ENCODE data around the gene KIRREL1.

Gene KIRREL1

DNA sequence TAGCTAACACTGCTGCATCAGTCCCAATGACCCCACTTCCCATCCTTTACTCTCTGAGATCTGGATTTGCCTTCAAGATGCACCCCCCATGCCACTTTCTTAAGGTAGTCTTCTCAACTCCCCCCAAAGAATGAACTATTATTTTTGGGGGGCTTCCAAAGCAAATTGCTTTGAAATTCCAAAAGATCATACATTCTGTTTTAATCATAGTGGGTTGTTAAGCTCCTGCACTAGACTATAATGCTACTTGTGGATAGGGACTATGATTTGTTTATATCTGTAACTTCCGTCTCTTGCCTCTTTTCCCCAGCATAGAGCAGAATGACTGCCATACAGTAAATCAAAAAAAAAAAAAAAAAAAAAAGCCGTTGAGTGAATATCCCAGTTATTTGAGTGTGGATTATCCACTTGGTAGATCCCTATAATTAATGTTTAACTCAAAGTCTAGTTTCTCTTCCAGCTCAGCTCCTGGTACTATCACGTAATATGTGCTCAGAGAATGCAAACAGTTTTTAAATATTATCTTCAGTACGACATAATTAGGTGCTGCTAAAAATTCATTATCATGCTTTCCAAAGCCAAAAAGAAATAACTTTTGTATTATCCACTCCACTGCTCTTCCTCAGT, 26.9 kb downstream of the KIRREL1 start:
- Histone ChIP-seq H3K9ac (ENCODE audit: low read length in 2 of 2) (no peak overlapping the region), H3K27me3 (ENCODE audit: control insufficient read depth in 1 of 2, insufficient read depth in 2 of 2, low read length in 2 of 2) (no peaks in the 10 kb centered on the region), H3K9me3 (ENCODE audit: control insufficient read depth in 2 of 2, low read length in 2 of 2) (no peaks in the 10 kb centered on the region), H3K4me3 (ENCODE audit: low read length in 2 of 2) (no peak overlapping the region), H3K4me1 (ENCODE audit: control insufficient read depth, insufficient read depth, low read length) (peaks cover 56% of the 10 kb centered on the region), H3K27ac (ENCODE audit: low read length) (peak overlapping the region; percentile 70), H3K36me3 (ENCODE audit: control insufficient read depth in 2 of 2, insufficient read depth in 2 of 2, low read length in 2 of 2) (no peaks in the 10 kb centered on the region)

DNA sequence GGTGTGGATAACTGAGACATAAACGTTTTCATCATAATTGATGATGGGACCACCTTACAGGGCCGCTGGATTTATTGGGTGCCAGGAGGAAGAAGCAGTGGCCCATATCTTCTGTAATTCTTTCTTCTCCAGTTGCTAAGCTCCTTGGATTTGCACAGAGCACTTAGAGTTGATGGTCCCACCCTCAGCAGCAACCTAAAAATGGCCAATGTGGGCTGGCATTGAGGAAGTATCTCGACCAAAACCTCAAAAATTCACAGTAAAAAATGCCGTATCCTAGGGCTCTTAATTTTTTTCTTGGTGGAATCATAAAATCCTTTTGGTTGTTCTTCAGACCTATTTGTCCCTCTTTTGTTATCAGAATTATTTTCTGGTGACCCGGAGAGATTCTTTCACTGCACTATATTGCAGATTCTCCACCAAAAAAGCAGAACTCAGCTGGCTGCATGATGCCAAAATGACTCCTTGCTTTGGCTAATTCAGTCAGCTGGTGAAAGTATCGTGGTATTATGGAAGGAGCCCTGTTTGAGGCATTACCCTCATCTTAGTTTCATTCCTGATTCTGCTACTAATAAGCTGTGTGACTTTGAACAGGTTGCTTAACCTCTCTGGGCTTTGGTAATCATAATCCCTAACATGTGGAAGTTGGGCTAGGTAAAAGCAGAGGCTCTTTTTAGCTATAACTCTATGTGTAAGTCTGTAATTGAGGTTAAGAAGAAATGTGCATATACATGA, 27.6 kb downstream of the KIRREL1 start:
- Histone ChIP-seq H3K27ac (ENCODE audit: low read length) (no peak overlapping the region), H3K9ac (ENCODE audit: low read length in 2 of 2) (peak overlapping the region in 1 of 2 donors; percentile 13), H3K27me3 (ENCODE audit: control insufficient read depth in 1 of 2, insufficient read depth in 2 of 2, low read length in 2 of 2) (no peaks in the 10 kb centered on the region), H3K4me3 (ENCODE audit: low read length in 2 of 2) (no peak overlapping the region), H3K4me1 (ENCODE audit: control insufficient read depth, insufficient read depth, low read length) (peaks cover 61% of the 10 kb centered on the region), H3K9me3 (ENCODE audit: control insufficient read depth in 2 of 2, low read length in 2 of 2) (no peaks in the 10 kb centered on the region), H3K36me3 (ENCODE audit: control insufficient read depth in 2 of 2, insufficient read depth in 2 of 2, low read length in 2 of 2) (no peaks in the 10 kb centered on the region)

DNA sequence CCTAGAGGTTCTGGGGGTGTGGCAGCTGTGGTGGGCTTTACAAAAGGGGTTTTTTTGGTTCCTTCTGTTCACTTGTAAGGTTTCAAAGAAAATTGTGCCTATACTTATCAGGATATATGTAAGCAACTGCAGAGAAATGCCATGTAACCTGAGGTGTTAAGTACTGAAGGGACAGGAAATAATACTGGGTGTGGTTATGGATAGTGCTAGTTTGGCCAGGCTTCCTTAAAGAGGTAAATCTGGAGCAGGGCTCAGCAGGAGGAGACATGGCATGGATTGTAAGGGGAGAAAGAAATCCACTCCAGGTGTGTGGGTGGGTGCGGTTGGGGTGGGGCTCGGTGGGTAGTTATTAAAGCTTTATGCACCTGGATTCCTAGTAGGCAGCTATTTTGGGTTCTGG, 28.3 kb downstream of the KIRREL1 start:
- no peak overlapping the region for H3K4me3 ChIP-seq (ENCODE audit: low read length in 2 of 2)
- H3K27me3 ChIP-seq (ENCODE audit: control insufficient read depth in 1 of 2, insufficient read depth in 2 of 2, low read length in 2 of 2), result no peaks in the 10 kb centered on the region
- H3K4me1 ChIP-seq (ENCODE audit: control insufficient read depth, insufficient read depth, low read length), result peaks cover 63% of the 10 kb centered on the region
- H3K36me3 ChIP-seq (ENCODE audit: control insufficient read depth in 2 of 2, insufficient read depth in 2 of 2, low read length in 2 of 2), result no peaks in the 10 kb centered on the region
- H3K9ac ChIP-seq (ENCODE audit: low read length in 2 of 2), result no peak overlapping the region
- no peak overlapping the region for H3K27ac ChIP-seq (ENCODE audit: low read length)
- no peaks in the 10 kb centered on the region for H3K9me3 ChIP-seq (ENCODE audit: control insufficient read depth in 2 of 2, low read length in 2 of 2)

DNA sequence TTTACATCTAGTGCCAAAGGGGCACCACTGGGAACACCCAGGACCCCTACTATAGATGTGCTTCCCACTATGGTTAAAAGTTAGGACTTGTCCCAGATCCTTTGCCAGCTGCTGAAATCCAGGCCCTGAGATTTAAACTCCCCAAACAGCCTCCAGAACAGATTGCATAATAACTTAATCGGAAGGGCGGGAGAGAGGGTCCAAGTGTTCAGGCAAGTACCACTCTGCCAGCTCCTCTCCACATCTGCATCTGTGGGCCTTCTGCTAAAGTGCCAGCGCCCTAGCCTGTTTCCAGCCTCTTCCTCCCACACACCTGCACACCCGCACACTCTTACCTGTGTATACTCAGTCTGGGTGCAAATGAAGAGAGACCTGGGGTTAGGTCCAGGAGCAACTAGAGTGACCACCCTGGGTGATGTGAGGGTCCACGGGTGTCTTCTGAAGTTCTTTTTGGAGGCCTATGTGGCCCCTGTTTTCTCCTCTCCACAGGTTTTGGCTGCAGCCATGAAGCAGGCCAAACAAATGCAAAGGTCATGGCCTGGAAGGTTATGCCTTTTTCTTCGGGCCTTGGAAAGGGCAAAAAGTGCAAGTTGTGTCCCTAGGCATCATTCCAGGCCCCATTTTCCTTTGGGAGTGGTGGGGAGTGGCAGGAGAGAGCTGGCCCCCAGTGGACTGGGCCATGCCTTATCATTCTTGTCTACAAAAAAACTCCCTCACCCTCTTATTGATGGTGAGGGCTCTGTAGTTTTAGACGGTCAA, 29.3 kb downstream of the KIRREL1 start:
- H3K27ac ChIP-seq (ENCODE audit: low read length), result peak overlapping the region; percentile 1
- no peaks in the 10 kb centered on the region for H3K27me3 ChIP-seq (ENCODE audit: control insufficient read depth in 1 of 2, insufficient read depth in 2 of 2, low read length in 2 of 2)
- H3K4me1 ChIP-seq (ENCODE audit: control insufficient read depth, insufficient read depth, low read length), result peaks cover 65% of the 10 kb centered on the region
- peak overlapping the region in 1 of 2 donors; percentile 40 for H3K4me3 ChIP-seq (ENCODE audit: low read length in 2 of 2)
- H3K36me3 ChIP-seq (ENCODE audit: control insufficient read depth in 2 of 2, insufficient read depth in 2 of 2, low read length in 2 of 2), result no peaks in the 10 kb centered on the region
- no peak overlapping the region for H3K9ac ChIP-seq (ENCODE audit: low read length in 2 of 2)
- H3K9me3 ChIP-seq (ENCODE audit: control insufficient read depth in 2 of 2, low read length in 2 of 2), result no peaks in the 10 kb centered on the region

DNA sequence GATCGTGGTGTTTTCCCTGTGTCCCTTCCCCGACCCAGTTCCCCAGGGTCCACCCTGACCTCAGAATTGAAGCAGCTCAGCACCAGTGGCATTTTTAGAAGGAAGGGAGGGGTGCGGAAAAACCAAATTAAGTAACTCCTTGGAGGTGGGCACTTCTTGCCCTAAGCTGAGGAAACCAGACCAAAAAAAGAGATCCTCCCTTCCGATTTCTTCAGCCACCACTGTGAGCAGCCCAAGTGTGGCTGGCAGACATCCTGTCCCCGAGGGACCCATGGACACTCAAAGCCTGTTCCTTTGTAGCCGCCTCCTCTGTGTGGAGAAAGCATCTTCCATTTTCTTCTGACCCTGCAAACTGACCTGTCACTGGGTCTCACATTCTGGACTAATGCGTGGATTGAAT, 31.3 kb downstream of the KIRREL1 start:
- Histone ChIP-seq H3K9ac (ENCODE audit: low read length in 2 of 2) (no peak overlapping the region), H3K4me1 (ENCODE audit: control insufficient read depth, insufficient read depth, low read length) (peaks cover 57% of the 10 kb centered on the region)

DNA sequence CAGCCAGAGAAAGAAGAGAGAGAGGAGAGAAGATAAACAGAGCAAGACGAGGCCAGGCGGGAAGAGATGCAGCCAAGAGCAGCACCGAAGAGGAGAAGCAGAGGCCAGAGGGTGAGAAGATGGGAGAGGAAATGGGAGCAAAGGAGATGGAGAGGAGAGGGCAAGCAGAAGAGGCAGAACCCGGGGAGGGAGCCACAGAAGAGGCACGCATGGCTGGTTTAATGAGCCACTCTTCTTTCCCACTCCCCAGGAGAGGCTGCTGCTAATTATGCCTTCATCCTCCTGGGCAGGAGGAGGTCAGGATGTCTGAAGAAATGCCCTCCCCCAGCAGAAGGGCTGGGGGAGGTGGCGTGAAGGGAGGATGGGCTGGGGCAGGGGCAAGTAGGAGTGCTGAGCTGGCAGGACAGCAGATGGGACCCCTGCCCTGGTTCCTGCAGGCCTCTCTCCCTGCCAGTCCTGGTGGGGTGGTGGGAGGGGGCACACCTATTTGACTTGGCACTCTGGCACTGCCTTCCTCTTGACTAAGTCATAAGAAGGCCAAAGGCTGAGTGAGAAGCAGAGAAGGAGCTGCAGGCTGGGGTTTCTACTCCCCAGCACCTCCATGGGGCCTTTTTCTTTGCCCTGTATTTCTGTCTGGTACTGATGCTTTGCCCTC, 32.3 kb downstream of the KIRREL1 start:
- H3K27me3 ChIP-seq (ENCODE audit: control insufficient read depth in 1 of 2, insufficient read depth in 2 of 2, low read length in 2 of 2), result no peaks in the 10 kb centered on the region
- peaks cover 0 to under 1% of the 10 kb centered on the region in 2 donors for H3K36me3 ChIP-seq (ENCODE audit: control insufficient read depth in 2 of 2, insufficient read depth in 2 of 2, low read length in 2 of 2)
- H3K9ac ChIP-seq (ENCODE audit: low read length in 2 of 2), result no peak overlapping the region
- H3K9me3 ChIP-seq (ENCODE audit: control insufficient read depth in 2 of 2, low read length in 2 of 2), result no peaks in the 10 kb centered on the region
- H3K27ac ChIP-seq (ENCODE audit: low read length), result no peak overlapping the region
- no peak overlapping the region for H3K4me3 ChIP-seq (ENCODE audit: low read length in 2 of 2)
- peaks cover 50% of the 10 kb centered on the region for H3K4me1 ChIP-seq (ENCODE audit: control insufficient read depth, insufficient read depth, low read length)

More for the DNA sequence above, 31.3 kb downstream of the KIRREL1 start:
- Histone ChIP-seq H3K4me3 (ENCODE audit: low read length in 2 of 2) (no peak overlapping the region), H3K9me3 (ENCODE audit: control insufficient read depth in 2 of 2, low read length in 2 of 2) (no peaks in the 10 kb centered on the region), H3K27me3 (ENCODE audit: control insufficient read depth in 1 of 2, insufficient read depth in 2 of 2, low read length in 2 of 2) (no peaks in the 10 kb centered on the region), H3K36me3 (ENCODE audit: control insufficient read depth in 2 of 2, insufficient read depth in 2 of 2, low read length in 2 of 2) (no peaks in the 10 kb centered on the region), H3K27ac (ENCODE audit: low read length) (no peak overlapping the region)

DNA sequence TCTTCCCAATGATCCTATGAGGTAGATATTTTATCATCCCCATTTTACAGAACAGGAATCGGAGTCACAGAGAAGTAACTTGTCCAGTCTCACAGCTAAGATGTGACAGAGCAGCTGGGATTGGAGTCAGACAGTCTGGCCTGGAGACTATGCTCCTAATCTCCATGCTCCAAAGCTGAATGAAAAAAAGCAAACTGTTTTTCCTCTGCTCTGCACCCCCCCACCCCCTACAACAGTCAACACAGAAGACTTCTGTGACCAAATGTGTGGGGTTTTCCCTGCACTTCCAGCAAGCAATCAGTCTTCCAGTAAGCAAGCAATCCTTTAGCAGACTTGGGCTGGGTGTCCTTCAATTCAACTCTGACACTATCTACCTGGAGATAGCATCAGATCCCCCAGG, 33.2 kb downstream of the KIRREL1 start:
- Histone ChIP-seq H3K27me3 (ENCODE audit: control insufficient read depth in 1 of 2, insufficient read depth in 2 of 2, low read length in 2 of 2) (no peaks in the 10 kb centered on the region), H3K27ac (ENCODE audit: low read length) (no peak overlapping the region), H3K4me1 (ENCODE audit: control insufficient read depth, insufficient read depth, low read length) (peaks cover 41% of the 10 kb centered on the region), H3K9me3 (ENCODE audit: control insufficient read depth in 2 of 2, low read length in 2 of 2) (no peaks in the 10 kb centered on the region), H3K4me3 (ENCODE audit: low read length in 2 of 2) (no peak overlapping the region), H3K36me3 (ENCODE audit: control insufficient read depth in 2 of 2, insufficient read depth in 2 of 2, low read length in 2 of 2) (peaks cover 2 to 3% of the 10 kb centered on the region in 2 donors), H3K9ac (ENCODE audit: low read length in 2 of 2) (no peak overlapping the region)

DNA sequence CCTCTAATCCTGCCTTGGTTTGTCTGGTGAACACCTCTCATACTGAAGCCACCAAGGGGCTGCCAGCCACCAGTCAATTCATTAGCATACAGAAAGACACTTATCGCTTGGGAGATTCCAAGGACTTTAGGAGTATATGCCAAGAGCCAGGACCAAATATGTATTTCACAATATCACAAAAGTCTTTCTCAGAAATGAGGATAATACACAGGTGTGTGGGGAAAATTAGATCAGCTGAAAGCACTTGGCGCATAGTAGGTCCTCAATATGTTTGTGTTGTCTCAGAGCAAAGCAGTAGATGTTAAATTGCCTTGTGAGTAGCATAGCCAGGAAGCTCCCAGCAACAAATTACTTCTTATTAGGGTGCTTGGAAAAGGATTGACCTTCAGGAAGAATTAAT, 34.1 kb downstream of the KIRREL1 start:
- Histone ChIP-seq H3K27me3 (ENCODE audit: control insufficient read depth in 1 of 2, insufficient read depth in 2 of 2, low read length in 2 of 2) (no peaks in the 10 kb centered on the region), H3K27ac (ENCODE audit: low read length) (no peak overlapping the region), H3K4me1 (ENCODE audit: control insufficient read depth, insufficient read depth, low read length) (peaks cover 34% of the 10 kb centered on the region), H3K9me3 (ENCODE audit: control insufficient read depth in 2 of 2, low read length in 2 of 2) (no peaks in the 10 kb centered on the region), H3K36me3 (ENCODE audit: control insufficient read depth in 2 of 2, insufficient read depth in 2 of 2, low read length in 2 of 2) (peaks cover 2 to 3% of the 10 kb centered on the region in 2 donors), H3K9ac (ENCODE audit: low read length in 2 of 2) (no peak overlapping the region), H3K4me3 (ENCODE audit: low read length in 2 of 2) (no peak overlapping the region)

DNA sequence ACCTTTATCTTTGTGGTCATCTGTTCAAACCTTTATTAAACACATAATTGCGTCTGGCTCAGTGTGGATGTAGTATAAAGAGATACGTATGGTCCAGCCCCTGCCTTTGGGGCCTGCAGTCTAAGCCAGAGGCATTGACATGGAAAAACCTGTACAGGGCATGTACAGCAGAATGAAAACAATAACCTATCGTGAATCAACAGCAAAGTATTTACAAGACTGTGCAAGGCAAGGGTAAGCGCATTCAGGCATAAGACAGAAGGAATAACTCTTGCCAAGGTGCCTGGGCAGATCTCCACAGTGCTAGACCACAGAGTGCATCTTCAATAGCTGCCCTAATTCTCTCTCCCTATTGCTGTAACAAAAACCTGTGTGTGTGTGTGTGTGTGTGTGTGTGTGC, 35.5 kb downstream of the KIRREL1 start:
- no peaks in the 10 kb centered on the region for H3K9me3 ChIP-seq (ENCODE audit: control insufficient read depth in 2 of 2, low read length in 2 of 2)
- H3K4me1 ChIP-seq (ENCODE audit: control insufficient read depth, insufficient read depth, low read length), result peaks cover 25% of the 10 kb centered on the region
- H3K4me3 ChIP-seq (ENCODE audit: low read length in 2 of 2), result no peak overlapping the region

DNA sequence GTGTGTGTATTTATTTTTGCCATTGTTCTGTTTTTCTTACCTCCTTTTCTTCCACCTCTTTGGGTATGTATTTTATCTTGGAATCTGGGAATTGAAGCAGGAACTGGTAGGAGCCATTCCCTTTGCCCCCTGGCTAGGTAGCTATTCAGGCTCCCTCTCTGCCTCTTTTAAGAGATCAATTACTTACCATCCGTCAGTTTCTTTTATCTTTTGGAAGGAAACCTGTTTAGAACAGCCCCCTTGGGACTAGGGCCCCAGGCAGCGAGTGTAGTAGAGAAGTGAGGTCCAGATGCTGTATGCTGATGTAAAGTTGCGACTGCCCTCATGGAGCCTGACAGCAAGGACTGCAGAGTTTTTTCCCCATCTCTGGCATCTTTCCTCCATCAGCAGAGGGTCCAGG, 41.6 kb downstream of the KIRREL1 start:
- Histone ChIP-seq H3K27ac (ENCODE audit: low read length) (no peak overlapping the region), H3K4me1 (ENCODE audit: control insufficient read depth, insufficient read depth, low read length) (peaks cover 9% of the 10 kb centered on the region), H3K27me3 (ENCODE audit: control insufficient read depth in 1 of 2, insufficient read depth in 2 of 2, low read length in 2 of 2) (no peaks in the 10 kb centered on the region), H3K9ac (ENCODE audit: low read length in 2 of 2) (no peak overlapping the region), H3K36me3 (ENCODE audit: control insufficient read depth in 2 of 2, insufficient read depth in 2 of 2, low read length in 2 of 2) (peaks cover 2 to 3% of the 10 kb centered on the region in 2 donors), H3K9me3 (ENCODE audit: control insufficient read depth in 2 of 2, low read length in 2 of 2) (no peaks in the 10 kb centered on the region), H3K4me3 (ENCODE audit: low read length in 2 of 2) (no peak overlapping the region)

More for the DNA sequence above, 35.5 kb downstream of the KIRREL1 start:
- H3K27ac ChIP-seq (ENCODE audit: low read length), result no peak overlapping the region
- H3K9ac ChIP-seq (ENCODE audit: low read length in 2 of 2), result no peak overlapping the region
- H3K27me3 ChIP-seq (ENCODE audit: control insufficient read depth in 1 of 2, insufficient read depth in 2 of 2, low read length in 2 of 2), result no peaks in the 10 kb centered on the region
- H3K36me3 ChIP-seq (ENCODE audit: control insufficient read depth in 2 of 2, insufficient read depth in 2 of 2, low read length in 2 of 2), result peaks cover 2 to 3% of the 10 kb centered on the region in 2 donors
